Natural killer cell treated with Interleukin-12 subunit alpha and Interleukin-12 subunit beta and Interleukin-15 and Interleukin-18, amount 100 ng/mL, for 72 hours (primary cell): ENCODE data around the gene SLC16A14. TPM values are rescaled to one million over a fixed set of nuclear protein-coding genes. Genes with fewer than 3 reads are reported as not detected.

Source experiments
- ATAC-seq, 2 donors: fragments of 150-1000 bp; cut with Tn5 transposase in 1 of 2; sonication (Bioruptor Pico), chemical (Tn5 transposase) in 1 of 2; 2 replicates each; pipeline ENCODE4 v1.10.0; 2021
- DNase-seq: peaks from one replicate; pipeline ENCODE4 v3.0.0; 2022; ENCODE audit warnings: low spot score
- H3K27ac Mint-ChIP-seq, 2 donors: 1 replicate in 1 of 2; 2 replicates in 1 of 2; pipeline ENCODE4 v1.8.0; 2022; ENCODE audit warnings: mixed read lengths in 2 of 2, mild to moderate bottlenecking in 1 of 2, moderate library complexity in 1 of 2
- H3K27me3 Mint-ChIP-seq, 2 donors: 1 replicate in 1 of 2; 2 replicates in 1 of 2; pipeline ENCODE4 v1.8.0; 2022; ENCODE audit warnings: mixed read lengths in 2 of 2
- H3K36me3 Mint-ChIP-seq: one replicate; pipeline ENCODE4 v1.8.0; 2022; ENCODE audit warnings: mixed read lengths
- H3K4me1 Mint-ChIP-seq, 2 donors: 1 replicate in 1 of 2; 2 replicates in 1 of 2; pipeline ENCODE4 v1.8.0; 2022; ENCODE audit warnings: low read depth in 2 of 2, mixed read lengths in 2 of 2, mild to moderate bottlenecking in 1 of 2
- H3K4me3 Mint-ChIP-seq: one replicate; pipeline ENCODE4 v1.8.0; 2022; ENCODE audit warnings: mixed read lengths
- H3K9me3 Mint-ChIP-seq: 2 replicates; pipeline ENCODE4 v1.8.0; 2022; ENCODE audit warnings: mixed read lengths
- total RNA-seq, 2 donors: library from RNA; stranded (reverse); gene quantifications; one replicate each; pipeline ENCODE4 v1.2.3, GENCODE V29; 2022

Gene SLC16A14
- total RNA-seq, 2 donors from 2014 or later, result 1.00 TPM; not detected in 1

- Mint-ChIP-seq H3K4me3 (no peak overlapping the region), H3K36me3 (no peaks in the 10 kb centered on the region), H3K9me3 (no peaks in the 10 kb centered on the region), H3K27ac (no peak overlapping the region), H3K4me1 (no peaks in the 10 kb centered on the region), H3K27me3 (peaks cover 7 to 19% of the 10 kb centered on the region in 2 donors)
- ATAC-seq (no peak), DNase-seq (no peak)
Measured at GRCh38 chr2:230060672-230061293, 7.9 kb downstream of the SLC16A14 start.

- ATAC-seq (no peak), DNase-seq (no peak)
- H3K9me3 Mint-ChIP-seq, result no peaks in the 10 kb centered on the region
- no peak overlapping the region for H3K4me3 Mint-ChIP-seq
- H3K36me3 Mint-ChIP-seq, result no peaks in the 10 kb centered on the region
- H3K27ac Mint-ChIP-seq, result no peak overlapping the region
- no peaks in the 10 kb centered on the region for H3K27me3 Mint-ChIP-seq
- H3K4me1 Mint-ChIP-seq, result no peaks in the 10 kb centered on the region
Measured at GRCh38 chr2:230053753-230054478, 14.8 kb downstream of the SLC16A14 start.

GRCh38 chr2:230052299-230052698 is 16.4 kb downstream of the SLC16A14 start:
- ATAC-seq (no peak), DNase-seq (no peak)
- Mint-ChIP-seq H3K4me1 (no peaks in the 10 kb centered on the region), H3K27me3 (no peaks in the 10 kb centered on the region), H3K4me3 (no peak overlapping the region), H3K36me3 (no peaks in the 10 kb centered on the region), H3K27ac (no peak overlapping the region), H3K9me3 (no peaks in the 10 kb centered on the region)

GRCh38 chr2:230050136-230050535 is 18.6 kb downstream of the SLC16A14 start:
- H3K27ac Mint-ChIP-seq, result no peak overlapping the region
- ATAC-seq (no peak), DNase-seq (no peak)
- no peaks in the 10 kb centered on the region for H3K36me3 Mint-ChIP-seq
- H3K4me1 Mint-ChIP-seq, result no peaks in the 10 kb centered on the region
- no peaks in the 10 kb centered on the region for H3K9me3 Mint-ChIP-seq
- H3K27me3 Mint-ChIP-seq, result no peaks in the 10 kb centered on the region
- no peak overlapping the region for H3K4me3 Mint-ChIP-seq

GRCh38 chr2:230048010-230048671 is 20.6 kb downstream of the SLC16A14 start:
- Mint-ChIP-seq H3K27me3 (no peaks in the 10 kb centered on the region), H3K4me3 (no peak overlapping the region), H3K27ac (no peak overlapping the region), H3K4me1 (no peaks in the 10 kb centered on the region), H3K36me3 (no peaks in the 10 kb centered on the region), H3K9me3 (no peaks in the 10 kb centered on the region)
- no peak for DNase-seq
- no peak for ATAC-seq

- DNase-seq (no peak), ATAC-seq (peak; percentile 32 to 38)
- no peak overlapping the region for H3K4me3 Mint-ChIP-seq
- H3K27me3 Mint-ChIP-seq, result peaks cover 5% of the 10 kb centered on the region in 2 donors
- no peaks in the 10 kb centered on the region for H3K9me3 Mint-ChIP-seq
- no peaks in the 10 kb centered on the region for H3K4me1 Mint-ChIP-seq
- H3K27ac Mint-ChIP-seq, result no peak overlapping the region
- H3K36me3 Mint-ChIP-seq, result no peaks in the 10 kb centered on the region
Measured at GRCh38 chr2:230046491-230046890, 22.2 kb downstream of the SLC16A14 start.

- no peaks in the 10 kb centered on the region for H3K36me3 Mint-ChIP-seq
- peaks cover 5 to 7% of the 10 kb centered on the region in 2 donors for H3K27me3 Mint-ChIP-seq
- H3K4me3 Mint-ChIP-seq, result no peak overlapping the region
- DNase-seq (no peak), ATAC-seq (no peak)
- no peaks in the 10 kb centered on the region for H3K4me1 Mint-ChIP-seq
- no peaks in the 10 kb centered on the region for H3K9me3 Mint-ChIP-seq
- H3K27ac Mint-ChIP-seq, result no peak overlapping the region
Measured at GRCh38 chr2:230043461-230043860, 25.3 kb downstream of the SLC16A14 start.

GRCh38 chr2:230043025-230043424 is 25.7 kb downstream of the SLC16A14 start:
- DNase-seq (no peak), ATAC-seq (no peak)

GRCh38 chr2:230042195-230042594 is 26.5 kb downstream of the SLC16A14 start:
- DNase-seq (no peak), ATAC-seq (no peak)
- Mint-ChIP-seq H3K27me3 (peaks cover 5 to 7% of the 10 kb centered on the region in 2 donors), H3K27ac (no peak overlapping the region), H3K9me3 (no peaks in the 10 kb centered on the region), H3K4me3 (no peak overlapping the region), H3K36me3 (no peaks in the 10 kb centered on the region), H3K4me1 (no peaks in the 10 kb centered on the region)

More at GRCh38 chr2:230043025-230043424, 25.7 kb downstream of the SLC16A14 start:
- no peaks in the 10 kb centered on the region for H3K9me3 Mint-ChIP-seq
- H3K27ac Mint-ChIP-seq, result no peak overlapping the region
- no peak overlapping the region for H3K4me3 Mint-ChIP-seq
- H3K4me1 Mint-ChIP-seq, result no peaks in the 10 kb centered on the region
- peaks cover 5 to 7% of the 10 kb centered on the region in 2 donors for H3K27me3 Mint-ChIP-seq
- H3K36me3 Mint-ChIP-seq, result no peaks in the 10 kb centered on the region

GRCh38 chr2:230023313-230023712 is 45.4 kb downstream of the SLC16A14 start:
- no peaks in the 10 kb centered on the region for H3K9me3 Mint-ChIP-seq
- DNase-seq (no peak), ATAC-seq (no peak)
- H3K4me1 Mint-ChIP-seq, result no peaks in the 10 kb centered on the region
- no peaks in the 10 kb centered on the region for H3K36me3 Mint-ChIP-seq
- H3K27ac Mint-ChIP-seq, result no peak overlapping the region
- peaks cover 0 to 2% of the 10 kb centered on the region in 2 donors for H3K27me3 Mint-ChIP-seq
- H3K4me3 Mint-ChIP-seq, result no peak overlapping the region

GRCh38 chr2:230019742-230020141 is 49.0 kb downstream of the SLC16A14 start:
- Mint-ChIP-seq H3K9me3 (no peaks in the 10 kb centered on the region), H3K4me3 (no peak overlapping the region), H3K27me3 (peaks cover 0 to 2% of the 10 kb centered on the region in 2 donors), H3K27ac (no peak overlapping the region), H3K4me1 (no peaks in the 10 kb centered on the region), H3K36me3 (no peaks in the 10 kb centered on the region)
- DNase-seq (no peak), ATAC-seq (no peak)

- DNase-seq, result no peak
- no peaks in the 10 kb centered on the region for H3K36me3 Mint-ChIP-seq
- peaks cover 0 to 2% of the 10 kb centered on the region in 2 donors for H3K27me3 Mint-ChIP-seq
- no peak overlapping the region for H3K4me3 Mint-ChIP-seq
- H3K4me1 Mint-ChIP-seq, result no peaks in the 10 kb centered on the region
- no peak overlapping the region for H3K27ac Mint-ChIP-seq
- no peak for ATAC-seq
- H3K9me3 Mint-ChIP-seq, result no peaks in the 10 kb centered on the region
Measured at GRCh38 chr2:230018153-230018552, 50.6 kb downstream of the SLC16A14 start.

- peaks cover 0 to 2% of the 10 kb centered on the region in 2 donors for H3K27me3 Mint-ChIP-seq
- H3K36me3 Mint-ChIP-seq, result no peaks in the 10 kb centered on the region
- no peaks in the 10 kb centered on the region for H3K9me3 Mint-ChIP-seq
- ATAC-seq, result no peak
- no peak overlapping the region for H3K27ac Mint-ChIP-seq
- no peak overlapping the region for H3K4me3 Mint-ChIP-seq
- H3K4me1 Mint-ChIP-seq, result no peaks in the 10 kb centered on the region
- DNase-seq, result no peak
Measured at GRCh38 chr2:230016844-230017243, 51.9 kb downstream of the SLC16A14 start.

- H3K9me3 Mint-ChIP-seq, result no peaks in the 10 kb centered on the region
- H3K4me3 Mint-ChIP-seq, result no peak overlapping the region
- no peak overlapping the region for H3K27ac Mint-ChIP-seq
- peaks cover 3 to 13% of the 10 kb centered on the region in 2 donors for H3K4me1 Mint-ChIP-seq
- ATAC-seq (no peak), DNase-seq (no peak)
- H3K36me3 Mint-ChIP-seq, result no peaks in the 10 kb centered on the region
- H3K27me3 Mint-ChIP-seq, result no peaks in the 10 kb centered on the region
Measured at GRCh38 chr2:230012267-230012884, 56.3 kb downstream of the SLC16A14 start.
